Panc1 (cell line): ENCODE data around the gene AK8.

ENCODE experiments used
- CTCF ChIP-seq: fragments of 450-650 bp; IDR thresholded peaks from 2 replicates; pipeline ENCODE4 v1.5.1; 2017; ENCODE audit warnings: mild to moderate bottlenecking
- POLR2AphosphoS5 ChIP-seq: IDR thresholded peaks from 2 replicates; pipeline ENCODE4 v1.6.1; 2012; ENCODE audit warnings: mild to moderate bottlenecking, low read depth, low read length, moderate library complexity
- REST ChIP-seq, 2 experiments: IDR thresholded peaks; 2 replicates each; pipeline ENCODE4 v1.6.1; 2011 to 2012; ENCODE audit warnings: low read depth in 2 of 2, control low read depth in 1 of 2, low read length in 1 of 2, mild to moderate bottlenecking in 1 of 2, moderate library complexity in 1 of 2; ENCODE audit not compliant: insufficient read depth in 1 of 2

GRCh38 chr9:132846918-132847515 lies 31.1 kb downstream of the AK8 start:
- TF ChIP-seq CTCF (no peak), REST (IDR thresholded peaks at IDR 0.05; ENCODE audit: insufficient read depth in 1 of 2, low read depth in 2 of 2, low read length in 1 of 2) (no peak), POLR2AphosphoS5 (no peak)
